Spleen (tissue), 11 donors: ENCODE data around the gene GIPC1. TPM values are rescaled to one million over a fixed set of nuclear protein-coding genes. Genes with fewer than 3 reads are reported as not detected.
A peak's percentile ranks its signal among the peaks of the same experiment; 100 is the strongest.

Experiments used
- DNase-seq: peaks from one replicate; pipeline ENCODE4 v3.0.0-alpha.2; 2020
- H3K27ac ChIP-seq, 8 donors: fragments of 200-600 bp; sonication (generic) in 7 of 8; 1 replicate in 4 of 8; 2 replicates in 4 of 8; pipeline versions ENCODE4 v1.5.0 to v1.8.0; 2016 to 2021; ENCODE audit warnings: inconsistent platforms in 4 of 8, mild to moderate bottlenecking in 4 of 8, moderate library complexity in 1 of 8
- H3K27me3 ChIP-seq, 7 donors: fragments of 200-600 bp; sonication (generic) in 6 of 7; replicated peaks in 1 of 7; 1 replicate in 4 of 7; 2 replicates in 3 of 7; pipeline versions ENCODE4 v1.5.0 to v1.8.0; 2016 to 2021; ENCODE audit warnings: inconsistent platforms in 3 of 7, mild to moderate bottlenecking in 1 of 7
- H3K36me3 ChIP-seq, 6 donors: fragments of 200-600 bp; sonication (generic) in 5 of 6; 1 replicate in 4 of 6; 2 replicates in 2 of 6; pipeline versions ENCODE4 v1.5.0 to v1.8.0; 2016 to 2021; ENCODE audit warnings: inconsistent platforms in 2 of 6
- H3K4me1 ChIP-seq, 6 donors: fragments of 200-600 bp; sonication (generic) in 5 of 6; 1 replicate in 3 of 6; 2 replicates in 3 of 6; pipeline versions ENCODE4 v1.5.0 to v1.8.0; 2016 to 2021; ENCODE audit warnings: inconsistent platforms in 3 of 6
- H3K4me3 ChIP-seq, 8 donors: fragments of 200-600 bp; sonication (generic) in 7 of 8; 1 replicate in 4 of 8; 2 replicates in 4 of 8; pipeline versions ENCODE4 v1.5.0 to v1.8.0; 2016 to 2021; ENCODE audit warnings: inconsistent platforms in 4 of 8, mild to moderate bottlenecking in 4 of 8, moderate library complexity in 2 of 8
- H3K9me3 ChIP-seq, 8 donors: fragments of 200-600 bp; sonication (generic) in 7 of 8; 1 replicate in 4 of 8; 2 replicates in 4 of 8; pipeline versions ENCODE4 v1.5.0 to v1.8.0; 2016 to 2021; ENCODE audit warnings: inconsistent platforms in 4 of 8
- CTCF ChIP-seq, 11 experiments: fragments of 200-600 bp in 7 of 11; fragments of 450-650 bp in 4 of 11; sonication (generic) in 4 of 11; IDR thresholded peaks in 8 of 11; conservative IDR thresholded peaks in 3 of 11; 1 replicate in 7 of 11; 2 replicates in 4 of 11; pipeline versions ENCODE4 v1.4.0 to v1.8.0; 2016 to 2021; ENCODE audit warnings: antibody characterized with exemption in 11 of 11, inconsistent platforms in 4 of 11, mild to moderate bottlenecking in 1 of 11
- POLR2A ChIP-seq, 3 donors: fragments of 450-650 bp; IDR thresholded peaks; one replicate each; pipeline ENCODE4 v1.5.1; 2017; ENCODE audit warnings: antibody characterized with exemption in 3 of 3, mild to moderate bottlenecking in 1 of 3
- POLR2AphosphoS5 ChIP-seq, 3 donors: sonication (generic); formaldehyde crosslinking; IDR thresholded peaks; one replicate each; pipeline ENCODE4 v1.5.1; 2017; ENCODE audit warnings: antibody characterized with exemption in 3 of 3
- WGBS, 5 donors: extraction: QIAGEN DNeasy Blood & Tissue Kit in 3 of 5; methylation state at CpG; one replicate each; pipeline versions ENCODE4 v1.1.5 to v1.1.7; 2013 to 2018; 5-methylcytosine and 5-hydroxymethylcytosine counted together
- intact Hi-C: fragments of 100-400 bp; cut with DNase I; formaldehyde crosslinking; loops from one replicate; pipeline ENCODE4 v1.15.0; 2023; ENCODE audit warnings: low total_unique reads
- polyA plus RNA-seq, 3 donors: library from polyadenylated mRNA; stranded (reverse); fragments of 200-250 nt; gene quantifications; one replicate each; pipeline ENCODE4 v1.2.1, GENCODE V29; 2013
- total RNA-seq, 7 donors: library from RNA; depleted of rRNA in 3 of 7; stranded (reverse); fragments of >200 nt in 3 of 7; fragmentation: NEBNext Ultra II Directional in 4 of 7; extraction: Animal tissue kit (Norgen Biotek cat#: 25700) in 4 of 7; gene quantifications; one replicate each; pipeline versions ENCODE4 v1.1.0 to v1.2.1, GENCODE V29; 2016 to 2021
- donor health status: healthy with polysubstance abuse.
- donor health status: DM: no; HTN: no; CAD: no; lungs with moderate emphysema.
- donor health status: DM: no; HTN: no; CAD: no.
- donor health status: Bipolar disorder and iron deficiency.
- donor health status: healthy.
- donor health status: DM: no; HTN: no; CAD: no.
- donor health status: DM: yes; HTN: yes; CAD: no.

The GIPC1 gene
- total and polyA plus RNA-seq, 10 donors = 17.1 to 58.1 (median 30.7) TPM

DNA sequence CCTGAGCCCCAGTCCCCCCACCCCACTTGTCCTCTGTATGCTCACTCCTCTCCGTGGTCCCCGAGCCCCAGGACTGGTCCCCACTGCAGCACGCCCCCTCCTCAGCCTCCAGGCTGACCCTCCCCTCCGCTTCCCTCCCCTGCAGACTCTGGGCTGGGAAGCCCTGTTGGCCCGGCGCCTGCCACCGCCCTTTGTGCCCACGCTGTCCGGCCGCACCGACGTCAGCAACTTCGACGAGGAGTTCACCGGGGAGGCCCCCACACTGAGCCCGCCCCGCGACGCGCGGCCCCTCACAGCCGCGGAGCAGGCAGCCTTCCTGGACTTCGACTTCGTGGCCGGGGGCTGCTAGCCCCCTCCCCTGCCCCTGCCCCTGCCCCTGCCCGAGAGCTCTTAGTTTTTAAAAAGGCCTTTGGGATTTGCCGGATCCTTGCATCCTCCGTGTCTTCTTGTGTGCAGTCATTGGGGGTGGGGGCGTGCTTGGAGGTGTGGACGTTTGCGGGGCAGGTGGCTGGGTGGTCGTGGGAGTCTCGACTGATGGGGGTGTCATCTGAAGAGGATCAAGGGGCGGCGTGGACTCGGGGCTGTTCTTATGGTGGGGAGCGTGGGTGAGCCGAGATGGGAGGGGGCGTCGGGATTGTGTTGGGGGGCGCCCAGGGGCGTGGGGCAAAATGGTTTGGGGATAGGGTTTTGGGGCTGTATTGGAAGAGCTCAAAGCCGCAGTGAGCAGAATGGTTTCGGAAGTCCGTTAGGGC, 24.3 kb downstream of the GIPC1 start:
- no peaks in the 10 kb centered on the region for H3K9me3 ChIP-seq
- peak overlapping the region in 3 of 8 donors; percentile 20 to 63 (median 39) for H3K4me3 ChIP-seq
- intact Hi-C loops = no loop called here
- peaks cover 0 to 53% (median 50%) of the 10 kb centered on the region in 6 donors for H3K36me3 ChIP-seq
- peaks cover 23 to 55% (median 47%) of the 10 kb centered on the region in 6 donors for H3K4me1 ChIP-seq
- peaks cover 0 to 45% (median 35%) of the 10 kb centered on the region in 7 donors for H3K27me3 ChIP-seq
- H3K27ac ChIP-seq = peak overlapping the region in 5 of 8 donors; percentile 38 to 57 (median 49)
- TF ChIP-seq POLR2AphosphoS5 (IDR thresholded peaks at IDR 0.05) (peak; percentile 5 to 33 (median 30)), CTCF (IDR thresholded peaks at IDR 0.05 in 8 of 11, conservative IDR thresholded peaks at IDR 0.05 in 3 of 11) (no peak), POLR2A (IDR thresholded peaks at IDR 0.05) (no peak)
- no peak for DNase-seq
- 62 to 69% (median 64%) methylated on average over 30 to 46 of the region's 46 CpGs for WGBS, 5 donors

DNA sequence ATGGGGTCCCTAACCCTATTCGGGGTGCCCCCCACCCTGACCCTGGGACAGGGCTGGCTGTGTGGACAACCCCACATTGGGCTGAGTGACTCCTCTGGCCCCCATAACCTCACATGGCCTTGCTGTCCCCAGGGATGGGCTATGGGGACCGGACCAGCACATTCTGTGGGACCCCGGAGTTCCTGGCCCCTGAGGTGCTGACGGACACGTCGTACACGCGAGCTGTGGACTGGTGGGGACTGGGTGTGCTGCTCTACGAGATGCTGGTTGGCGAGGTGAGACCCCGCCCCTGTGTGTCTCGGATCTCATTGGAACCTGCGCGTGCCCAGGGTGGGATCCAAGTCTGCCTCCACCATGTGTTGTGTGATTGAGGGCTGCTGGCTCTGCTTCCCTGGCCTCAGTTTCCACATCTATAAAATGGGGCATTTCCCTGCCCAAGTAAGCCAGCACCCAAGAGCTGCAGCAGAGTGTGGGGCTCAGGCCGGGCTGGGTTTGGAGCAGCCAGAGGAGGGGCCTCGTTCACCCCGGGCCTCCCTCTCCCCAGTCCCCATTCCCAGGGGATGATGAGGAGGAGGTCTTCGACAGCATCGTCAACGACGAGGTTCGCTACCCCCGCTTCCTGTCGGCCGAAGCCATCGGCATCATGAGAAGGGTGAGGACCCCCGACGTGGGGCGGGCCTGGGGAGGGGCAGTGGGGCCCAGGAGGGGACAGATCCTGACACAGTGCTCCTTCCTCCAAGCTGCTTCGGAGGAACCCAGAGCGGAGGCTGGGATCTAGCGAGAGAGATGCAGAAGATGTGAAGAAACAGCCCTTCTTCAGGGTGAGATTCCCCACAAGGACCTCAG, 25.7 kb downstream of the GIPC1 start:
- H3K27me3 ChIP-seq = peaks cover 0 to 32% (median 30%) of the 10 kb centered on the region in 7 donors
- no peak for TF ChIP-seq CTCF (IDR thresholded peaks at IDR 0.05 in 8 of 11, conservative IDR thresholded peaks at IDR 0.05 in 3 of 11)
- peak in 2 of 3 donors; percentile 57 to 71 for TF ChIP-seq POLR2AphosphoS5 (IDR thresholded peaks at IDR 0.05)
- H3K9me3 ChIP-seq = no peaks in the 10 kb centered on the region
- peaks cover 0 to 66% (median 64%) of the 10 kb centered on the region in 6 donors for H3K36me3 ChIP-seq
- intact Hi-C loops = no loop called here
- peak overlapping the region in 2 of 8 donors; percentile 21 to 55 for H3K27ac ChIP-seq
- DNase-seq = no peak
- peaks cover 20 to 42% (median 37%) of the 10 kb centered on the region in 6 donors for H3K4me1 ChIP-seq
- no peak overlapping the region for H3K4me3 ChIP-seq
- WGBS, 5 donors = 82 to 90% (median 84%) methylated on average over 20 to 32 of the region's 32 CpGs

DNA sequence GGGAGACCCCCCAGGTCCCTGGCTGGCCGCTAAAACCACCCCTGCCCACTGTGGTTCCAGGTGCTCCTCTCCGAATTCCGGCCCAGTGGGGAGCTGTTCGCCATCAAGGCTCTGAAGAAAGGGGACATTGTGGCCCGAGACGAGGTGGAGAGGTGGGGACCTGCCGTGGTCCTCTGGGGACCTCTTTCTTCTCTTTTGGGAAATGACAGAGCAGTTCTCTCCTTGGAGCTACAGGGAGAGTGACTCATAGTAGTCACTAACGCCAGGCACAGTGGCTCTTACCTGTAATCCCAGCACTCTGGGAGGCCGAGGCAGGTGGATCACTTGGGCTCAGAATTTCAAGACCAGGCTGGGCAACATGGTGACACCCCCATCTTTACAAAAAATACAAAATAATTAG, 28.1 kb downstream of the GIPC1 start:
- H3K27me3 ChIP-seq = peaks cover 0 to 8% (median 6%) of the 10 kb centered on the region in 7 donors
- TF ChIP-seq POLR2AphosphoS5 (IDR thresholded peaks at IDR 0.05) (peak in 1 of 3 donors; percentile 7), CTCF (IDR thresholded peaks at IDR 0.05 in 8 of 11, conservative IDR thresholded peaks at IDR 0.05 in 3 of 11) (no peak), POLR2A (IDR thresholded peaks at IDR 0.05) (no peak)
- 73 to 84% (median 76%) methylated on average over 8 to 9 of the region's 9 CpGs for WGBS, 5 donors
- intact Hi-C loops = no loop called here
- DNase-seq = no peak
- H3K4me1 ChIP-seq = peaks cover 8 to 17% (median 14%) of the 10 kb centered on the region in 6 donors
- H3K27ac ChIP-seq = no peak overlapping the region
- H3K36me3 ChIP-seq = peaks cover 0 to 91% (median 88%) of the 10 kb centered on the region in 6 donors
- no peaks in the 10 kb centered on the region for H3K9me3 ChIP-seq
- H3K4me3 ChIP-seq = no peak overlapping the region
